Lower lobe of right lung (tissue), 2 donors: ENCODE results near the gene SOX6. TPM values are rescaled to one million over a fixed set of nuclear protein-coding genes. Genes with fewer than 3 reads are reported as not detected.

Experiments used
- ATAC-seq, 2 donors: fragments of 200-7000 bp; cut with Tn5 transposase; one replicate each; pipeline ENCODE4 v1.9.1; 2020 to 2022; ENCODE audit warnings: mild to moderate bottlenecking in 2 of 2, moderate library complexity in 2 of 2
- DNase-seq: peaks from one replicate; pipeline ENCODE4 v3.0.0-alpha.2; 2020
- H3K27ac ChIP-seq: fragments of 200-600 bp; one replicate; pipeline ENCODE4 v1.8.0; 2022
- H3K27me3 ChIP-seq: fragments of 200-600 bp; one replicate; pipeline ENCODE4 v1.8.0; 2022; ENCODE audit warnings: low read depth
- H3K36me3 ChIP-seq: fragments of 200-600 bp; one replicate; pipeline ENCODE4 v1.8.0; 2022; ENCODE audit warnings: mild to moderate bottlenecking
- H3K4me1 ChIP-seq: fragments of 200-600 bp; one replicate; pipeline ENCODE4 v1.8.0; 2022
- H3K4me3 ChIP-seq: fragments of 200-600 bp; one replicate; pipeline ENCODE4 v1.8.0; 2022; ENCODE audit warnings: mild to moderate bottlenecking
- H3K9me3 ChIP-seq: fragments of 200-600 bp; one replicate; pipeline ENCODE4 v1.8.0; 2022
- CTCF ChIP-seq: fragments of 200-600 bp; IDR thresholded peaks from one replicate; pipeline ENCODE4 v1.8.0; 2022; ENCODE audit warnings: antibody characterized with exemption, mild to moderate bottlenecking
- intact Hi-C: fragments of 100-400 bp; cut with DNase I; formaldehyde crosslinking; loops from one replicate; pipeline ENCODE4 v1.11.0; 2022
- total RNA-seq: library from RNA; stranded (reverse); fragmentation: NEBNext Ultra II Directional; extraction: Animal tissue kit (Norgen Biotek cat#: 25700); gene quantifications from one replicate; pipeline ENCODE4 v1.2.1, GENCODE V29; 2021
- donor health status: DM: no; HTN: yes; CAD: no; lungs with severe emphysema.

SOX6 gene
- total RNA-seq, 1 donor from 2014 or later, result 4.8 TPM

DNA sequence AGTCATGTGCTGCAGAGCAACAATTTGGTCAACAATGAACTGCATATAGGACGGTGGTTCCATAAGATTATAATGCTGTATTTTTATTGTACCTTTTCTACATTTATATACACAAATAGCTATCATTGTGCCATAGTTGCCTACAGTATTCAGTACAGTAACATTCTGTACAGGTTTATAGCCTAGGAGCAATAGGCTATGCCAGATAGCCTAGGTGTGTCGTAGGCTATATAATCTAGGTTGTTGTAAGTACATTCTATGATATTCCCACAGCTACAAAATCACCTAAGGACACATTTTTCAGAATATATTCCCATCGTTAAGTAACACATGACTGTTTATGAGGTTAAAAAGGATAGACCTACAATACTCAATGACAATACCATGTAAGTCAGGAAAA is 423.9 kb downstream of the SOX6 start:
- TF ChIP-seq CTCF, result no peak
- intact Hi-C loops, result no loop called here
- H3K27me3 ChIP-seq, result no peaks in the 10 kb centered on the region
- H3K4me3 ChIP-seq, result no peak overlapping the region
- ATAC-seq (no peak), DNase-seq (no peak)
- no peaks in the 10 kb centered on the region for H3K4me1 ChIP-seq
- H3K36me3 ChIP-seq, result no peaks in the 10 kb centered on the region
- H3K9me3 ChIP-seq, result no peaks in the 10 kb centered on the region
- H3K27ac ChIP-seq, result no peak overlapping the region

DNA sequence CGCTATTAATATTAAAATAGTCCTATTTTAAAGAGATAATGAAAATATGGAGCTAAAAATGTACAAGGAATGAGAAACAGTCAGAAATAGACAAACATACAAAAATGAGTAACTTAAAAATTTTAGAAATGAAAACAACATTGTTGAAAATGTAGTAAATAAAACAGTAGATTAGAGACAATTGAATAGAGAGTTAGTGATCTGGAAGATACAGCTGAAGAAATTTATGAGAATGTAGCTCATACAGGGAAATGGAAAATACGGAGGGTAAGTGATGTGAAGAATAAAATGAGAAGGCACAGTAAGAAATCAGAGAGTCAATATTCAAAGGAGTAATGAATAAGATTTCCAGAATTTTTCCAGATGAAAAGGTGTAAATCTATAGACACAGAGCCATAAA is 424.8 kb downstream of the SOX6 start:
- Histone ChIP-seq H3K27me3 (no peaks in the 10 kb centered on the region), H3K27ac (no peak overlapping the region), H3K36me3 (no peaks in the 10 kb centered on the region), H3K4me1 (no peaks in the 10 kb centered on the region), H3K9me3 (no peaks in the 10 kb centered on the region), H3K4me3 (no peak overlapping the region)
- DNase-seq (no peak), ATAC-seq (no peak)
- intact Hi-C loops, result no loop called here
- no peak for TF ChIP-seq CTCF

- no peaks in the 10 kb centered on the region for H3K9me3 ChIP-seq
- no peaks in the 10 kb centered on the region for H3K27me3 ChIP-seq
- intact Hi-C loops, result no loop called here
- H3K4me1 ChIP-seq, result no peaks in the 10 kb centered on the region
- H3K4me3 ChIP-seq, result no peak overlapping the region
- no peaks in the 10 kb centered on the region for H3K36me3 ChIP-seq
- no peak for TF ChIP-seq CTCF
- no peak overlapping the region for H3K27ac ChIP-seq
- ATAC-seq (no peak), DNase-seq (no peak)
Measured at GRCh38 chr11:15930442-15931025, 425.8 kb downstream of the SOX6 start.

DNA sequence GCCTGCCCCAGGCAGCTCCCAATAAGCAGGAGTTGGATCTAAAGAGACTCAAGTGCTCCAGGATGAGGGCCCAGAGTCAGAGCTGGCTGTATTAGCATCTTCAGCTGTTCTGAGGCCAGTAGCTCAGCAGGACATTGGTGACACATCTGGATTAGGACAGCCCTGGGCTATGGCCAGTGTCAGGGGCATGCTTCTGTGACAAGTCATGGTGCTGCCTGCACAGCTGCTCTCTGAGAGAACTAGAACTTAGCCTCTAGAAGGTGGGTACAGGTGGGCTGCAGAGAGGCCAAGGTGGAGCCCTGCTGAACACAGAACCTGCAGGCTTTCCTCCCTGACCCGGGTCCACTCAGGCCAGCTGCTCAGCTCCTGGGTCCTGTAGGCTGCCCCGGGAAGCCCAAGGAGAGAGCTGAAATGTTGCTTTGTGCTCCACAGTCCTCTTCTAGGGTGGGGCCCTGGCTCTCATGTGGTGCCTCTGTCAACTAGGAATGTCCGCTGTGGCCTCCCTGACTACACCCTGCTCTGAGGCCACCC is 426.9 kb downstream of the SOX6 start:
- intact Hi-C loops, result no loop called here
- H3K9me3 ChIP-seq, result no peaks in the 10 kb centered on the region
- no peak overlapping the region for H3K27ac ChIP-seq
- ATAC-seq (peak in 1 of 2 donors; percentile 42), DNase-seq (no peak)
- no peaks in the 10 kb centered on the region for H3K27me3 ChIP-seq
- no peaks in the 10 kb centered on the region for H3K36me3 ChIP-seq
- H3K4me3 ChIP-seq, result no peak overlapping the region
- no peak for TF ChIP-seq CTCF
- H3K4me1 ChIP-seq, result no peaks in the 10 kb centered on the region

DNA sequence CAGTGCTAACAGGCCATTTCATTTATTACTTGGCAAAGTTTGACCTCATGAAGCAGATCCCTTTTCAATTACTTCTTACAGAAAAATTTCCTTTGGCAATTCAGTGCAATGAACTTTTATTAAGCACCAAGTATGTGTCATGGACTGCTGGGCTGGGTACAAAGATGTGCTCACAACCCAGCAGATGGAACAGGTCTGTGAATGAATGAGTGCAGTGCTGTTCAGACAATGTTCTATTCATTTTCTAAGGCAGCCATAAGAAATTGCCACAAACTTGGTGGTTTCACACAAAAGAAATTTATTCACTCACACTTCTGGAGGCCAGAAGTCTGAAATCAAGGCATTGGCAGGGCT is 428.5 kb downstream of the SOX6 start:
- Histone ChIP-seq H3K27me3 (no peaks in the 10 kb centered on the region), H3K36me3 (no peaks in the 10 kb centered on the region), H3K4me3 (no peak overlapping the region), H3K9me3 (no peaks in the 10 kb centered on the region), H3K4me1 (no peaks in the 10 kb centered on the region), H3K27ac (no peak overlapping the region)
- ATAC-seq (no peak), DNase-seq (no peak)
- TF ChIP-seq CTCF, result no peak
- intact Hi-C loops, result no loop called here
